HepG2 (cell line): ENCODE measurements around the gene BOD1L1.

ENCODE experiments used
- ATF7 ChIP-seq, 2 experiments: fragments of 450-650 bp in 1 of 2; sonication (generic) in 1 of 2; formaldehyde crosslinking in 1 of 2; IDR thresholded peaks; 2 replicates each; pipeline versions ENCODE4 v1.4.0 to v1.6.1; 2016 to 2020; ENCODE audit warnings: antibody characterized with exemption in 1 of 2, mild to moderate bottlenecking in 1 of 2, missing genetic modification reagents in 1 of 2
- CTCF ChIP-seq: sonication (generic); formaldehyde crosslinking; IDR thresholded peaks from 2 replicates; pipeline ENCODE4 v1.5.0; 2020; ENCODE audit warnings: mild to moderate bottlenecking, missing genetic modification reagents, moderate library complexity
- HNF4G ChIP-seq, 2 experiments: sonication (generic) in 1 of 2; formaldehyde crosslinking in 1 of 2; IDR thresholded peaks; 2 replicates each; pipeline versions ENCODE4 v1.4.0 to v1.6.1; 2011 to 2020; ENCODE audit warnings: borderline replicate concordance in 2 of 2, low read depth in 2 of 2, mild to moderate bottlenecking in 2 of 2, low read length in 1 of 2, missing genetic modification reagents in 1 of 2, moderate library complexity in 1 of 2
- JUN ChIP-seq: sonication (generic); formaldehyde crosslinking; IDR thresholded peaks from 2 replicates; pipeline ENCODE4 v1.4.0; 2020; ENCODE audit warnings: mild to moderate bottlenecking, missing genetic modification reagents
- JUND ChIP-seq: sonication (generic); formaldehyde crosslinking; IDR thresholded peaks from 2 replicates; pipeline ENCODE4 v1.8.0; 2022; ENCODE audit warnings: mild to moderate bottlenecking, missing genetic modification reagents
- LBX2 ChIP-seq: sonication (generic); formaldehyde crosslinking; IDR thresholded peaks from 2 replicates; pipeline ENCODE4 v1.5.0; 2020; ENCODE audit warnings: missing genetic modification reagents, mild to moderate bottlenecking, borderline replicate concordance
- NR2F6 ChIP-seq, 2 experiments: IDR thresholded peaks; 2 replicates each; pipeline ENCODE4 v1.6.1; 2016; ENCODE audit warnings: antibody characterized with exemption in 1 of 2, mild to moderate bottlenecking in 1 of 2
- POLR2AphosphoS5 ChIP-seq: IDR thresholded peaks from 2 replicates; pipeline ENCODE4 v1.6.1; 2012; ENCODE audit warnings: low read depth, low read length
- REXO4 ChIP-seq: sonication (generic); formaldehyde crosslinking; IDR thresholded peaks from 2 replicates; pipeline ENCODE4 v1.8.0; 2022; ENCODE audit warnings: missing genetic modification reagents, mild to moderate bottlenecking, borderline replicate concordance
- YY1 ChIP-seq: IDR thresholded peaks from 2 replicates; pipeline ENCODE4 v1.6.1; 2011; ENCODE audit warnings: low read length, low read depth, moderate library complexity, mild to moderate bottlenecking; ENCODE audit not compliant: insufficient read depth, insufficient replicate concordance
- ZIK1 ChIP-seq: sonication (generic); formaldehyde crosslinking; IDR thresholded peaks from 2 replicates; pipeline ENCODE4 v1.5.0; 2020; ENCODE audit warnings: mild to moderate bottlenecking, low read depth, missing genetic modification reagents, borderline replicate concordance
- ZNF232 ChIP-seq: sonication (generic); formaldehyde crosslinking; IDR thresholded peaks from 2 replicates; pipeline ENCODE4 v1.4.0; 2020; ENCODE audit warnings: missing genetic modification reagents, borderline replicate concordance
- ZNF33B ChIP-seq: sonication (generic); formaldehyde crosslinking; IDR thresholded peaks from 2 replicates; pipeline ENCODE4 v1.5.1; 2020; ENCODE audit warnings: mild to moderate bottlenecking, missing genetic modification reagents
- ZNF512 ChIP-seq: sonication (generic); formaldehyde crosslinking; IDR thresholded peaks from 2 replicates; pipeline ENCODE4 v1.4.0; 2020; ENCODE audit warnings: mild to moderate bottlenecking, missing genetic modification reagents

GRCh38 chr4:13597141-13597540 is 30.4 kb downstream of the BOD1L1 start:
- TF ChIP-seq POLR2AphosphoS5 (no peak), ZNF512 (CRISPR knock-in tag) (no peak), ZIK1 (no peak), CTCF (CRISPR knock-in tag) (no peak), NR2F6 (IDR thresholded peaks at IDR 0.05) (peak; percentile 47; the same call in 1 of the 2 replicates), NR2F6 (CRISPR knock-in tag; IDR thresholded peaks at IDR 0.05) (no peak), ZNF33B (CRISPR knock-in tag) (no peak), ZNF232 (CRISPR knock-in tag) (no peak), REXO4 (CRISPR knock-in tag) (no peak), JUND (CRISPR knock-in tag) (no peak), LBX2 (CRISPR knock-in tag) (no peak), YY1 (no peak), HNF4G (IDR thresholded peaks at IDR 0.05; ENCODE audit: borderline replicate concordance, low read depth, low read length) (no peak), HNF4G (CRISPR knock-in tag; IDR thresholded peaks at IDR 0.05; ENCODE audit: borderline replicate concordance, low read depth) (no peak), ATF7 (IDR thresholded peaks at IDR 0.05) (no peak), ATF7 (CRISPR knock-in tag; IDR thresholded peaks at IDR 0.05) (no peak), JUN (no peak)
